ENCODE data around the gene DNM1L. TPM values are rescaled to one million over a fixed set of nuclear protein-coding genes. Genes with fewer than 3 reads are reported as not detected.

DNM1L gene
- total and polyA plus RNA-seq, 10 of the 15 experiments (the other 5 are each of a cell fraction or from before 2014, with no cell fraction given) = 23.1 to 201 (median 63.9) TPM

- no TSS peak for BruUV-seq (replicated peaks)
- ChIA-PET RAD21 (ENCODE audit: unreplicated experiment) (no interaction called here), SMC1A (ENCODE audit: uncharacterized antibody, unreplicated experiment) (no interaction called here), CTCF (no interaction called here), POLR2A (no interaction called here)
- intact Hi-C loops (cut with micrococcal nuclease; ENCODE audit: unreplicated experiment) (no loop called here), in situ Hi-C loops (cut with MboI) (no loop called here)
- H3K4me2 ChIP-seq (ENCODE audit: control insufficient read depth, insufficient read depth) = no peak overlapping the region
- no peak for DNase-seq (ENCODE audit: low read depth, low spot score)
- TF ChIP-seq NFYA (IDR thresholded peaks at IDR 0.05; ENCODE audit: borderline replicate concordance, low read depth, low read length) (no peak), ZNF622 (IDR thresholded peaks at IDR 0.05) (no peak), ATF3 (IDR thresholded peaks at IDR 0.05; ENCODE audit: borderline replicate concordance, extremely low read depth, low read depth, low read length) (no peak), RELA (IDR thresholded peaks at IDR 0.05; ENCODE audit: borderline replicate concordance, partially characterized antibody) (no peak), NRF1 (conservative IDR thresholded peaks at IDR 0.05; ENCODE audit: low read depth, low read length) (no peak), JUNB (IDR thresholded peaks at IDR 0.05) (no peak), SPI1 (IDR thresholded peaks at IDR 0.05; ENCODE audit: borderline replicate concordance, insufficient read depth, low read depth, low read length) (no peak), ZNF592 (IDR thresholded peaks at IDR 0.05) (no peak)
- no peaks in the 10 kb centered on the region for H3K4me1 ChIP-seq (ENCODE audit: control insufficient read depth, insufficient read depth, low read length)
- no peak overlapping the region for H3K27ac ChIP-seq (ENCODE audit: control insufficient read depth, insufficient read depth)
- H3K4me3 ChIP-seq = no peak overlapping the region
- H4K20me1 ChIP-seq (ENCODE audit: control insufficient read depth, insufficient read depth) = no peaks in the 10 kb centered on the region
- H2AFZ ChIP-seq (ENCODE audit: control insufficient read depth, low read depth, low read length) = no peak overlapping the region
- no peak overlapping the region for H3K9ac ChIP-seq (ENCODE audit: control insufficient read depth, insufficient read depth, low read length)
- no peaks in the 10 kb centered on the region for H3K79me2 ChIP-seq (ENCODE audit: control insufficient read depth, insufficient read depth, low read length)
- 100% methylated on average over 2 of the region's 2 CpGs for WGBS (ENCODE audit: insufficient coverage, insufficient replicate concordance, low lambda C conversion rate, missing lambda C conversion rate)
- H3K36me3 ChIP-seq (ENCODE audit: control insufficient read depth in 2 of 2, insufficient read depth in 2 of 2, low read length in 1 of 2) = peaks cover 0 to 34% of the 10 kb centered on the region in 2 experiments
- ATAC-seq = no peak
- no peaks in the 10 kb centered on the region for H3K27me3 ChIP-seq (replicated peaks in 1 of 2; ENCODE audit: control insufficient read depth in 2 of 2, insufficient read depth in 2 of 2, low read length in 1 of 2)
- no peak for FAIRE-seq
- no peaks in the 10 kb centered on the region for H3K9me3 ChIP-seq (replicated peaks; ENCODE audit: control insufficient read depth, insufficient read depth, low read length)
Measured at GRCh38 chr12:32739279-32739678, 60.2 kb downstream of the DNM1L start.

All from GM12878 (cell line).